CD8-positive, alpha-beta memory T cell (primary cell): ENCODE results near the gene SYCN. TPM values are rescaled to one million over a fixed set of nuclear protein-coding genes. Genes with fewer than 3 reads are reported as not detected.
A peak's percentile ranks its signal among the peaks of the same experiment; 100 is the strongest.
"Not testable (repeated sequence)": the region's sequence is repeated elsewhere in the genome, so short reads cannot be mapped to it uniquely, and the experiment has no call there.

Experiments
- CTCF ChIA-PET: fragments of 350-600 bp; sonication (Branson Sonifier 250); formaldehyde crosslinking; loops from one replicate; lab custom pipeline; 2021; ENCODE audit warnings: antibody characterized with exemption; lab: Charles Lee
- POLR2A ChIA-PET: fragments of 350-600 bp; sonication (Branson Sonifier 250); formaldehyde crosslinking; loops from one replicate; lab custom pipeline; 2021; ENCODE audit warnings: antibody characterized with exemption; lab: Charles Lee
- DNase-seq, 5 donors: peaks; one replicate each; pipeline versions ENCODE4 v3.0.0 to v3.0.0-alpha.2; 2020 to 2022; ENCODE audit warnings: mixed read lengths in 1 of 5
- H3K27ac ChIP-seq: one replicate; pipeline ENCODE4 v1.7.0; 2013; ENCODE audit warnings: low read depth, mild to moderate bottlenecking, low read length, moderate library complexity
- H3K27me3 ChIP-seq: 2 replicates; pipeline ENCODE4 v1.7.0; 2013; ENCODE audit warnings: low read length, mild to moderate bottlenecking; ENCODE audit not compliant: insufficient read depth, poor library complexity, severe bottlenecking
- H3K36me3 ChIP-seq: 2 replicates; pipeline ENCODE4 v1.7.0; 2013; ENCODE audit warnings: mild to moderate bottlenecking, low read length, moderate library complexity; ENCODE audit not compliant: insufficient read depth
- H3K4me1 ChIP-seq: 2 replicates; pipeline ENCODE4 v1.7.0; 2013; ENCODE audit warnings: mild to moderate bottlenecking, low read length, moderate library complexity; ENCODE audit not compliant: insufficient read depth
- H3K4me3 ChIP-seq: 2 replicates; pipeline ENCODE4 v1.7.0; 2013; ENCODE audit warnings: mild to moderate bottlenecking, low read length
- H3K9me3 ChIP-seq: 2 replicates; pipeline ENCODE4 v1.7.0; 2013; ENCODE audit warnings: mild to moderate bottlenecking, low read length
- H3K27ac Mint-ChIP-seq, 8 donors: one replicate each; pipeline ENCODE4 v1.8.0; 2020 to 2021; ENCODE audit warnings: mixed read lengths in 8 of 8, mild to moderate bottlenecking in 6 of 8, inconsistent platforms in 3 of 8, moderate library complexity in 3 of 8
- H3K27me3 Mint-ChIP-seq, 2 donors: one replicate each; pipeline ENCODE4 v1.8.0; 2020 to 2021; ENCODE audit warnings: mixed read lengths in 2 of 2, mild to moderate bottlenecking in 1 of 2, moderate library complexity in 1 of 2
- H3K36me3 Mint-ChIP-seq, 3 donors: one replicate each; pipeline ENCODE4 v1.8.0; 2020 to 2021; ENCODE audit warnings: mixed read lengths in 3 of 3, inconsistent platforms in 1 of 3, mild to moderate bottlenecking in 1 of 3
- H3K4me1 Mint-ChIP-seq, 3 donors: one replicate each; pipeline ENCODE4 v1.8.0; 2020 to 2021; ENCODE audit warnings: mixed read lengths in 3 of 3, inconsistent platforms in 1 of 3, mild to moderate bottlenecking in 1 of 3
- H3K4me3 Mint-ChIP-seq, 7 donors: one replicate each; pipeline ENCODE4 v1.8.0; 2020 to 2021; ENCODE audit warnings: mixed read lengths in 7 of 7, mild to moderate bottlenecking in 6 of 7, moderate library complexity in 4 of 7, inconsistent platforms in 2 of 7
- H3K9me3 Mint-ChIP-seq, 5 donors: one replicate each; pipeline ENCODE4 v1.8.0; 2020 to 2022; ENCODE audit warnings: mixed read lengths in 5 of 5, mild to moderate bottlenecking in 3 of 5, moderate library complexity in 2 of 5, inconsistent platforms in 1 of 5
- polyA plus RNA-seq: library from polyadenylated mRNA; unstranded; fragments of 300-500 nt; fragmentation: Illumina TruSeq; gene quantifications from one replicate; pipeline ENCODE4 v1.2.3, GENCODE V29; 2021
- total RNA-seq, 2 experiments: library from RNA; stranded (reverse); gene quantifications; one replicate each; pipeline ENCODE4 v1.2.3, GENCODE V29; 2021

The SYCN gene
- total and polyA plus RNA-seq, 3 experiments from 2014 or later: not detected

DNA sequence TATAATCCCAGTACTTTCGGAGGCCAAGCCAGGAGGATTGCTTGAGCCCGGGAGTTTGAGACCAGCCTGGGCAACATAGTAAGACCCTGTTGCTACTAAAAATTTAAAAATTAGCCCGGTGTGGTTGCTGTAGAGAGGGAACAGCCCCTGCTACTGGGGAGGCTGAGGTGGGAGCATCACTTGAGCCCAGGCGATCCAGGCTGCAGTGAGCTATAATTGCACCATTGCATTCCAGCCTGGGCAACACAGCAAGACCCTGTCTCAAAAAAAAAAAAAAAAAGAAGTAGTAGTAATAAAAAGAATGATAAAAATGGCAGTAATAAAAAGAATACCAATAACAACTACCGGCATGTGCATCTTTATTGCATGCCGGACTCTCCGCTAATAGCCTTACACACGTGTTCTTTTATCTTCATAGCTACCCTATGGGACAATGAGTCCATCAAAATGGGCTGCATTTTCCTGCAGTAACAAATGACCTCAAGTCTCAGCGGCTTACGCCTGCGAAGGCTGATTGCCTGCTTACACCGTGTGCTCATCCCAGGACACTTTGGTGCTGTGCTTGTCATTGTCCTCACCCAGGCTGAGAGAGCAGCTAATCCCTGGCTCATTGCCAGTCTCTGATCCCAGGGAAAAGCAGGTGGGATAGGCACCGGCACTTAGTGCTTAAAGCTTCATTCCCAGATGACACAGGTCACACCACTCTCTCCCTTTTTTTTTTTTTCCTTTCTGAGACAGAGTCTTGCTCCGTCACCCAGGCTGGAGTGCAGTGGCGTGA, 14.4 kb upstream of the SYCN start:
- Histone ChIP-seq H3K4me1 (no peaks in the 10 kb centered on the region), H3K27me3 (peaks cover under 1% of the 10 kb centered on the region), H3K27ac (no peak overlapping the region), H3K9me3 (no peaks in the 10 kb centered on the region), H3K36me3 (no peaks in the 10 kb centered on the region), H3K4me3 (no peak overlapping the region)
- peaks cover 20 to 31% of the 10 kb centered on the region in 2 donors for H3K27me3 Mint-ChIP-seq
- no peaks in the 10 kb centered on the region for H3K4me1 Mint-ChIP-seq
- peaks cover 0 to 4% (median 0%) of the 10 kb centered on the region in 3 donors for H3K36me3 Mint-ChIP-seq
- no peak for DNase-seq
- H3K27ac Mint-ChIP-seq: no peak overlapping the region
- no peaks in the 10 kb centered on the region for H3K9me3 Mint-ChIP-seq
- H3K4me3 Mint-ChIP-seq: no peak overlapping the region
- POLR2A ChIA-PET: no interaction called here
- CTCF ChIA-PET: no interaction called here

GRCh38 chr19:39217094-39217493, 13.0 kb upstream of the SYCN start:
- Mint-ChIP-seq H3K9me3 (no peaks in the 10 kb centered on the region), H3K27me3 (peaks cover 15 to 26% of the 10 kb centered on the region in 2 donors), H3K27ac (no peak overlapping the region), H3K36me3 (peaks cover 0 to 4% (median 0%) of the 10 kb centered on the region in 3 donors), H3K4me3 (no peak overlapping the region), H3K4me1 (no peaks in the 10 kb centered on the region)
- Histone ChIP-seq H3K4me3 (no peak overlapping the region), H3K36me3 (no peaks in the 10 kb centered on the region), H3K27ac (no peak overlapping the region), H3K27me3 (no peaks in the 10 kb centered on the region), H3K4me1 (no peaks in the 10 kb centered on the region), H3K9me3 (no peaks in the 10 kb centered on the region)
- CTCF ChIA-PET: no interaction called here
- POLR2A ChIA-PET: no interaction called here
- DNase-seq: no peak

DNA sequence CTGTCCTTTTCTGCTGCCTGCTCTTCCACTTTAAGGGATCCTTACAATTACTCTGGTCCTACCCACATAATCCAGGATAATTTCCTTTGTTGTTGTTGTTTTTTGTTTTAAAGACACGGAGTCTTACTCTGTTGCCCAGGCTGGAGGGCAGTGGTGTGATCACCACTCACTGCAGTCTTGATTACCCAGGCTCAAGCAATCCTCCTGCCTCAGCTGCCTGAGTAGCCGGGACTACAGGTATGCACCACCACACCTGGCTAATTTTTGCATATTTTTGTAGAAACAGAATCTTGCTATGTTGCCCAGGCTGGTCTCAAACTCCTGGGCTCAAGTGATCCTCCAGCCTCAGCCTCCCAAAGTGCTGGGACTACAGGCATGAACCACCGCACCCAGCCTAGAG, 11.3 kb upstream of the SYCN start:
- H3K36me3 Mint-ChIP-seq, H3K4me1 ChIP-seq, H3K27ac Mint-ChIP-seq, H3K27me3 ChIP-seq, H3K9me3 ChIP-seq, DNase-seq, H3K9me3 Mint-ChIP-seq, H3K27ac ChIP-seq, H3K4me3 Mint-ChIP-seq, H3K36me3 ChIP-seq, H3K4me3 ChIP-seq, H3K4me1 Mint-ChIP-seq, POLR2A ChIA-PET: not testable (repeated sequence)
- CTCF ChIA-PET: interaction anchor here (1.9 kb wide), 1 partner anchor 12 kb away, joined by 4 read pairs; no protein-coding TSS in a partner anchor
- peaks cover 9 to 16% of the 10 kb centered on the region in 2 donors for H3K27me3 Mint-ChIP-seq

DNA sequence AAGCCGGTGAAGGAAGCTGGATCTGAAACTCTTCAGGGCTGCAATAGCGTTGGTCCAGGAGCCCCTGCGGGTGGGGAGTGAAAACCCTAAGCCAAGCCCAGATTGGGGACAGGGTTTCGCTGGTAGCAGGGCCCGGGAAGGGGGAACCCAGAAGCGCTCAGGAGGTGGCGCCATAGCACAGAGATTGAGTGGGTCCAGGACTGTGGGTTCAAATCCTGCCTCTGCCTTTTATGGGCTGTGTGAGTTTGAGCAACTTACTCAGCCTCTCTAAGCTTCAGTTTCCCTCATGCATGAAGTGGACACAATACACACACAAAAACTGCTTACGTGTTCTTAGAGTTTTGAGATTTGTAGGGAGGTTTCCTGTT, 8.3 kb upstream of the SYCN start:
- Mint-ChIP-seq H3K4me1 (no peaks in the 10 kb centered on the region), H3K4me3 (no peak overlapping the region), H3K9me3 (no peaks in the 10 kb centered on the region), H3K27me3 (peaks cover 9 to 11% of the 10 kb centered on the region in 2 donors), H3K27ac (no peak overlapping the region), H3K36me3 (peaks cover 0 to 4% (median 0%) of the 10 kb centered on the region in 3 donors)
- Histone ChIP-seq H3K9me3 (no peaks in the 10 kb centered on the region), H3K27ac (no peak overlapping the region), H3K36me3 (no peaks in the 10 kb centered on the region), H3K4me1 (no peaks in the 10 kb centered on the region), H3K4me3 (no peak overlapping the region), H3K27me3 (no peaks in the 10 kb centered on the region)
- CTCF ChIA-PET: interaction anchor here (1.0 to 2.2 kb wide), 2 partner anchors 113 to 115 kb away, joined by 3 to 6 read pairs; no protein-coding TSS in a partner anchor
- DNase-seq: peak; percentile 32 to 74 (median 51)
- POLR2A ChIA-PET: interaction anchor here (0.8 kb wide), 1 partner anchor 223 kb away, joined by 4 read pairs; the partner anchor contains the start of gene RPS16

DNA sequence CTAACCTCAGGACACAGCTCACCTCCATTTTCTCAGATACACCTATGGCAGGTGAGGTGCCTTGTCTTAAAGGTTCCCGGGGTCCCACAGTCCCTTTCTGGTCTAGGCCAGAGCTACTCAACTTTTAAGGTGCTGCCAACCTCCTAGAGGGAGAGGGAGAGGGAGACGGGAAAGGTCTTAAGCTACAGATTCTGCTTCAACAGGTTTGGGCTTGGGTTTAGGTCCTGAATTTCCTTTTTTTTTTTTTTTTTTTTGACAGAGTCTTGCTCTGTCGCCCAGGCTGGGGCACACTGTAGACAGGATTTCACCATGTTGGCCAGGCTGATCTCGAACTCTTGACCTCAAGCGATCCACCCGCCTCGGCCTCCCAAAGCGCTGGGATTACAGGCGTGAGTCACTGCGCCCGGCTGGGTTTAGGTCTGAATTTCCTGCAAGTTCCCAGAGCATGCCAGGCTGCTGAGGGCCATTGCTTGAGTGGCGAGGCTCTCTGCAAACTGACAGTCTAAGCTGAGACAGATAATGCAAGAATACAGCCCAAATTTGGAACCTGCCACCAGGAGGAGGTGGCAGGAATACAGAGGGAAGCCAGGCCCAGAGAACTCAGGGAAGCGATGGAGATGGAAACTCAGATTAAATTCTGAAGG, 7.8 kb upstream of the SYCN start:
- CTCF ChIA-PET: interaction anchor here (0.5 to 2.2 kb wide), 2 partner anchors 116 to 1384 kb away, joined by 3 to 6 read pairs; no protein-coding TSS in a partner anchor
- Mint-ChIP-seq H3K4me3 (no peak overlapping the region), H3K9me3 (no peaks in the 10 kb centered on the region), H3K4me1 (no peaks in the 10 kb centered on the region), H3K27ac (no peak overlapping the region), H3K27me3 (peaks cover 6% of the 10 kb centered on the region in 2 donors), H3K36me3 (peaks cover 0 to 4% (median 0%) of the 10 kb centered on the region in 3 donors)
- Histone ChIP-seq H3K36me3 (no peaks in the 10 kb centered on the region), H3K27me3 (no peaks in the 10 kb centered on the region), H3K4me3 (no peak overlapping the region), H3K9me3 (no peaks in the 10 kb centered on the region), H3K4me1 (no peaks in the 10 kb centered on the region), H3K27ac (no peak overlapping the region)
- DNase-seq: no peak
- POLR2A ChIA-PET: interaction anchor here (0.8 kb wide), 1 partner anchor 224 kb away, joined by 4 read pairs; the partner anchor contains the start of gene RPS16

GRCh38 chr19:39209196-39209595, 5.1 kb upstream of the SYCN start:
- Histone ChIP-seq H3K27me3 (no peaks in the 10 kb centered on the region), H3K36me3 (no peaks in the 10 kb centered on the region), H3K4me1 (no peaks in the 10 kb centered on the region), H3K27ac (no peak overlapping the region), H3K9me3 (no peaks in the 10 kb centered on the region), H3K4me3 (no peak overlapping the region)
- no peak for DNase-seq
- Mint-ChIP-seq H3K9me3 (no peaks in the 10 kb centered on the region), H3K4me3 (no peak overlapping the region), H3K27me3 (peaks cover 9 to 14% of the 10 kb centered on the region in 2 donors), H3K36me3 (no peaks in the 10 kb centered on the region), H3K27ac (no peak overlapping the region), H3K4me1 (no peaks in the 10 kb centered on the region)
- POLR2A ChIA-PET: no interaction called here
- CTCF ChIA-PET: no interaction called here

- ChIA-PET POLR2A (no interaction called here), CTCF (no interaction called here)
- Histone ChIP-seq H3K9me3 (no peaks in the 10 kb centered on the region), H3K36me3 (no peaks in the 10 kb centered on the region), H3K27me3 (peaks cover 4% of the 10 kb centered on the region), H3K4me1 (no peaks in the 10 kb centered on the region), H3K4me3 (no peak overlapping the region), H3K27ac (no peak overlapping the region)
- DNase-seq: no peak
- peaks cover 18 to 20% of the 10 kb centered on the region in 2 donors for H3K27me3 Mint-ChIP-seq
- no peaks in the 10 kb centered on the region for H3K36me3 Mint-ChIP-seq
- H3K4me3 Mint-ChIP-seq: no peak overlapping the region
- H3K27ac Mint-ChIP-seq: peak overlapping the region in 2 of 8 donors; percentile 29 to 63
- no peaks in the 10 kb centered on the region for H3K9me3 Mint-ChIP-seq
- H3K4me1 Mint-ChIP-seq: no peaks in the 10 kb centered on the region
Observed at GRCh38 chr19:39208175-39208795, 4.2 kb upstream of the SYCN start.
